HG02938 (cell line): ENCODE measurements around the gene LRRC61.

Experiments used
- ATAC-seq: cut with Tn5 transposase; IDR thresholded peaks from one replicate; pipeline ENCODE4 v1.9.1; 2021; ENCODE audit warnings: mild to moderate bottlenecking, moderate library complexity; ENCODE audit not compliant: unreplicated experiment

Gene LRRC61

GRCh38 chr7:150329331-150330120, 6.4 kb downstream of the LRRC61 start:
- no peak for ATAC-seq

DNA sequence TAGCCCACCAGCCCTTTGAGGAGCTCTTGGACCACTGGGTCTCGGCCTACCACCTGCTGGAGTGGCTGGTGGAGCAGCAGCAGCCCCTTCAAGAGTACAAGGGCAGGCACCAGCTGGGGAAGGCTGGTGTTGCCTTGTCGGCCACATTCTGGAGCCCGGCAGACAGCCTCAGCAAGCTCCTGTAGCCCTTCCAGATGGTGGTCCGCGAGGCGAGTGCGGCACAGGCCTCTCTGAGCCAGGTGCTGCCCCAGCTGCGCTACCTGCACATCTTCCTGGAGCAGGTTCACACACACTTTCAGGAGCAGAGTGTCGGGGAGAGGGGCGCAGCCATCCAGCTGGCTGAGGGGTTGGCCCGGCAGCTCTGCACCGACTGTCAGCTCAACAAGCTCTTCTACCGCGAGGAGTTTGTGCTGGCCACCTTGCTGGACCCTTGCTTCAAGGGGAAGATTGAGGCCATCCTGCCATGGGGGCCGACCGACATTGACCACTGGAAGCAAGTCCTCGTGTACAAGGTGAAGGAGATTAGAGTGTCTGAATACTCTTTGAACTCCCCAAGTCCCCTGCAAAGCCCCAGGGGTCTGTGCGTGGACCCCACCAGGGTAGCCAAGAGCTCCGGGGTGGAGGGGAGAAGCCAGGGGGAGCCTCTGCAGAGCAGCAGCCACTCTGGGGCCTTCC, 7.2 kb downstream of the LRRC61 start:
- no peak for ATAC-seq

- ATAC-seq = no peak
Measured at GRCh38 chr7:150332852-150333635, 9.9 kb downstream of the LRRC61 start.

DNA sequence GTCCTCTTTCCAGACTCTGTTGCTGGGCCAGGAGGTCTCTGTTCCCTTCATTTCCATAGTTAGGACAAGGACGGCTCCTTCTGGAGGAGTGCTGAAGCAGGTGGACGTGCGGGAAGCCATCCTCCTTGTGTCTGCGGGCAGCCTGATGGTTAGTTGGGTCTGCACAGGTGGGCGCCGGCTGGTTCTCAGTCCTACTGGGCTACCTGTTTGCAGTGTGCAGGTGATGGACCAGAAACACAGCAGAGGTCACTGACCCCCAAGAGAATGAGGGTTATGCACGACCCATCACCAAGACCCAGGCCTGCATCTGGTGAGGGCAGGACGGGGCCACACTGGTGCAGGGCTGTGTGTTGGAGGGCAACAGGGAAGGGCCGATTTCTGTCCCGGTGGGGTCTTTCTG, 10.5 kb downstream of the LRRC61 start:
- no peak for ATAC-seq

DNA sequence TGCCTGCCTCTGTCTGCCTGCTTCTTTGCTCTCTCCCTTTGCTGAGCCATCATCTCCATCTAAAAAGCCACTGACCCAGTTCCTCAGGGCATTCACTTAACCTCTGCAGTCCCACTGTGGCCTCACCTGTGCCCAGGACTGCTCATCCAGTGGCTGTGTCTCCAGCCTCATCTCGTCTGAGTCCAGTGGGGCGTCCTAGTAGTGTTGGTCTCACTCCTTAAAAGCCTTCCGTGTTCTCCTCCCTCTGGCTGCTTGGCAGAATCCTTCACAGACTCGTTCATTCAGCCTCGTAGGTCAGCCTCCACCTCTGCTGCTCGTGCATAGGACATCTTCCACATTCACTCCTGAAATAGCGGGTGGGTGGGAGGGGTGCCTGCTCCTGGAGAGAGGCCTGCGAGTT, 11.0 kb downstream of the LRRC61 start:
- no peak for ATAC-seq

- ATAC-seq = no peak
Measured at GRCh38 chr7:150335108-150335773, 12.1 kb downstream of the LRRC61 start.

- ATAC-seq = no peak
Measured at GRCh38 chr7:150335774-150336112, 12.6 kb downstream of the LRRC61 start.

DNA sequence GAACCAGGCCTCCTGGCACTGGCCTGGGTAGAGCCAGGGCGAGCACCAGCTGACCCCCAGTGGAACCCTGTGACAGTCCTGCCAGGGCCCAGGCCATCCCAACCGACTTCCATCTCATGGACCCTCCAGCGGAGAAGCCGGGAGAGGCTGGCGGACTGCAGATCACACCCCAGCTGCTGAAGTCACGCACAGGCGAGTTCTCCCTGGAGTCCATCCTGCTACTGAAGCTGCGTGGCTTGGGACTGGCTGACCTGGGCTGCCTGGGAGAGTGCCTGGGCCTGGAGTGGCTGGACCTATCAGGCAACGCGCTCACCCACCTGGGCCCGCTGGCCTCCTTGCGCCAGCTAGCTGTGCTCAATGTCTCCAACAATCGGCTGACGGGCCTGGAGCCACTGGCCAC, 13.6 kb downstream of the LRRC61 start:
- ATAC-seq = no peak

- no peak for ATAC-seq
Measured at GRCh38 chr7:150337179-150337578, 14.0 kb downstream of the LRRC61 start.

GRCh38 chr7:150337659-150338081, 14.5 kb downstream of the LRRC61 start:
- no peak for ATAC-seq

DNA sequence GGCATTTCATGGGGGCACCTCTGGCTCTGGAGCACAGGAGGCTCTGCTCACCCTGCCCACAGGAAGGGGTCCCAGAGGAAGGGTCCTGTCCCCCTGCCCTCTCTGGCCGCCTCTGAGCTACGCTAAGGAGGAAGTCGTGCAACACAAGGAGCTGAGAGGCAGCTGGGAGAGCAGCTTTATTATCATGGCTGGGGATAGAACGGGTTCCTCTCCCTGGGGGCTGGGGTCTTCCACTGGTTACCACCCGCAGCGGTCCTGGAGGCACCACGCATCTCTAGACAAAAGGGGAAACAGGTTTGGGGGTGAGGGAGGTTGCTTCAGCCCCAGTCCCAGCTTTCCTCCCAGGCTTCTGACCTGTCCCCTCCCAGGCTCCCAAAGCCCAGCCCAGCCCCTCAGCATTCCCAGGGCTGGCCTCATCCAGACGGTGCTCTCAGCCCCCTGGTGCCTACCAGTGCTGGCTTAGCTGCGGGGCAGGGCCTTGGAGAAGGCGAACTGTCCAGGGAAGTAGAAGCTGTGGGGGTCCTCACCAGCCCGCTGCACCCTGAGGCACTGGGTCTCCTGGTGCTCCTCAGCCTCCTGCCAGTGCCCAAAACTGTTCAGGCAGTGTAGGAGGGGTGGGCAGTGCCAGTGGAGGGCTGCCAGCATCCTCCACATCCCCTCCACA, 15.1 kb downstream of the LRRC61 start:
- no peak for ATAC-seq

DNA sequence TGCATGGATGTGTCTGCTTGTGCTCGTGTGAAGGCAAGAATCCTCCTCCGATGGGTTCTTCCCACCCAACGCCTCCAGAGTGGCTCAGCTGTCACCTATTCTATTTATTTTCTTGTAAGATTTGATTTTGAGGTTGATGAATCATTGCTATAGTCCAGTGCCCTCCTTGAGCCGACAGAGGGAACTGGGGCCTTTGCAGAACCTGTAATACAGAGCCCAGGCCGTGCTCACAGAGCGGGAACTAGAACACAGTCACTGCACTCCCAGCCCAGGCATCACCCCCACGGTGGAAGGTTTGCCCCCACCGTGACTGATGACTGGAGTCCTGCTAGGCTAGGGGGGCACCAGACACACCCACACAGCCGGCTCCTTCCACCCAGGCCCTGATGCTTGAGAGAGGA, 16.3 kb downstream of the LRRC61 start:
- ATAC-seq = no peak

DNA sequence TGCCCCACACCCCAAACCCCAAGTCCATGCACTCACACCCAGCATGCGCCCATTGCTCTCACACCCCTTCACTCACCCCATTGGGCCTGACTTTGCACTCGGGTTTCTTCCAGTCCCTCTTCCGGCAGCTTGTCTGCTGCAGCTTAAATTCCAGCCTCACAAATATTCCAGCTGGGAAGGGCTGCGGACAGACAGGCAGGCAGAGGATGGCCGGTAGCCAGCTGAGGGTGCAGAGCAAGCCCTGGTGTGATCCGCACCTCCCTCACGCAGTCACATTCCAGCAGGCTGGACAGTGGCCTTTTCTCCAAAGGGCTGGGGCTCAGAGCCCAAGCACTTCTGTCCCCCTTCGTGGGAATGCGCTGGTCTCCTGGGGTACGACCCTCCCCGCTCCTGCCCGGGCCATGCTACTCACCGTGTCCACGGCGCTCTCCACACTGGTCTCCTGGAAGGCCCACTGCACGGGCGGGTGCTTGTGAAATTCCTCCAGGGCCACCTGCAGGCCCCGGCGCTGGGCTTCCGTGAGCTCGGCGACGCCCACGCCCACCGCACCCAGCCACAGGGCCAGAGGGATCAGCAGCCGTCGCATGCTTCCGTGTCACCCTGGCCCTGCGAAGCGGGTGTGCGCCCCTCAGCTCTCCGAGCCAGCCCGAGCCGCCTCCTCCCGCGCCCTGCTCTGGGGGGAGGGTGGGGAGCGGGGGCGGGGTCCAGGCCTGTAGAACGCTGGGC, 17.0 kb downstream of the LRRC61 start:
- ATAC-seq = no peak

GRCh38 chr7:150340875-150341262, 17.7 kb downstream of the LRRC61 start:
- no peak for ATAC-seq

GRCh38 chr7:150341263-150342120, 18.3 kb downstream of the LRRC61 start, which contains the start of gene RARRES2:
Gene RARRES2 (minus strand): TSS chr7:150341629. CDS start chr7:150340609, 1,020 bp downstream.
- no peak for ATAC-seq

GRCh38 chr7:150342121-150342408, 18.9 kb downstream of the LRRC61 start:
- ATAC-seq = no peak

DNA sequence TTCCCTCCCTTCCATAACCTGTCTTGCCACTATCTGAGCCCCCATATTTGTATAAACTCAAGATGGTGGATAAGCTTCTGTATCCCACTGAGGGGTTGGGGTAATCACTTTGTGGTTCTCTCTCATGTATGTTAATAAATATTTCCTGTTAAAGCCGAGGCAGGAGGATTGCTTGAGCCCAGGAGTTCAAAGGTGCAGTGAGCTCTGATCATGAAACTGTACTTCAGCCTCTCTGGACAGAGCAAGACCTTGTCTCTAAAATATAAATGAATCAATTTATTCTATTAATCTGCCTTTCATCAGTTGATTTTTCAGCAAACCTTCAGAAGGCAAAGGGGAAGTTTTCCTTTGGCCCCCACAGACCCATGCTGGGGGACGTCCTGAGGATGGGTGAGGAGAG, 20.1 kb downstream of the LRRC61 start:
- no peak for ATAC-seq

DNA sequence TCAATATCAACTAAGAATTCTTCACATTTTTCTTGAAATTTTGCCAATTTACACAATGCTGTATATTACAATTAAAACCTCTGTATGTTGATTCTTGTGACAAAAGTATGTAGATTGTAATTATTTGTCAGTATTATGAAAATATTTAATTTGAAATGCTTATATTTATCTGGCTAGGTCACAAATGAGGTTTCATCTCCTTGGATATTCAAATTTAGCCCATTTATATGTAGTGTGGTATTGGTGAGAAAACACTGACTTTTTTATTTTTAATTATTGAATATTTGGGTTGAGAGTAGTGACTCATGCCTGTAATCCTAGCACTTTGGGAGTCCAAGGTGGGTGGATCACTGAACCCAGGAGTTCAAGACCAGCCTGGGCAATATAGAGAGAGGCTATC, 21.1 kb downstream of the LRRC61 start:
- ATAC-seq = no peak

GRCh38 chr7:150345012-150345411, 21.9 kb downstream of the LRRC61 start:
- no peak for ATAC-seq
